HCT116 (cell line): ENCODE measurements around the gene APOL3. TPM values are rescaled to one million over a fixed set of nuclear protein-coding genes. Genes with fewer than 3 reads are reported as not detected.

ENCODE experiments used
- ATAC-seq: fragments of 200-7000 bp; cut with Tn5 transposase; 2 replicates; pipeline ENCODE4 v1.9.1; 2020; ENCODE audit warnings: mild to moderate bottlenecking, moderate library complexity
- BruUV-seq: library from RNA; stranded (reverse); fragments of 400-500 nt; replicated peaks from 2 replicates; lab custom pipeline; 2021; lab: Mats Ljungman, UMichigan
- CTCF ChIA-PET: fragments of 300-600 bp; sonication (Branson Sonifier 250); formaldehyde crosslinking; loops from one replicate; lab custom pipeline; 2021; ENCODE audit warnings: antibody characterized with exemption; lab: Charles Lee
- POLR2A ChIA-PET: fragments of 300-600, 350-600 bp; sonication (Branson Sonifier 250); formaldehyde crosslinking; loops from one replicate; lab custom pipeline; 2021; ENCODE audit warnings: antibody characterized with exemption; lab: Charles Lee
- RAD21 ChIA-PET, 2 experiments: fragments of 300-600 bp; sonication (Branson Sonifier 250); formaldehyde crosslinking; loops; one replicate each; lab custom pipeline; 2023; ENCODE audit warnings: low total read pairs in 2 of 2; ENCODE audit not compliant: uncharacterized antibody in 2 of 2, unreplicated experiment in 2 of 2, low non-redundant PET in 1 of 2; lab: Charles Lee
- DNase-seq: peaks from one replicate; pipeline ENCODE4 v3.0.0-alpha.2; 2010; ENCODE audit warnings: low read depth, low spot score
- H2AFZ ChIP-seq: fragments of 200-600 bp; shearing (Covaris generic), sonication (generic); 2 replicates; pipeline ENCODE4 v1.6.1; 2017; ENCODE audit warnings: low read depth, mixed run types, mixed read lengths, antibody characterized with exemption, low read length; ENCODE audit not compliant: poor library complexity, severe bottlenecking
- H3K27ac ChIP-seq: 2 replicates; pipeline ENCODE4 v1.5.1; 2012; ENCODE audit warnings: low read depth, low read length
- H3K27me3 ChIP-seq: fragments of 200-600 bp; sonication (generic); 2 replicates; pipeline ENCODE4 v1.6.1; 2016; ENCODE audit warnings: mixed run types, low read length, mixed read lengths; ENCODE audit not compliant: insufficient read depth
- H3K36me3 ChIP-seq, 2 experiments: fragments of 200-500 bp in 1 of 2; fragments of 200-600 bp in 1 of 2; sonication (Bioruptor generic) in 1 of 2; sonication (generic) in 1 of 2; 2 replicates each; pipeline versions ENCODE4 v1.5.1 to v1.6.1; 2014 to 2016; ENCODE audit warnings: low read length in 2 of 2, inconsistent platforms in 1 of 2, mixed read lengths in 1 of 2, mixed run types in 1 of 2; ENCODE audit not compliant: insufficient read depth in 2 of 2, control insufficient read depth in 1 of 2
- H3K4me1 ChIP-seq, 2 experiments: fragments of 200-600 bp in 1 of 2; sonication (generic) in 1 of 2; 2 replicates each; pipeline versions ENCODE4 v1.5.1 to v1.6.1; 2012 to 2017; ENCODE audit warnings: low read length in 2 of 2, inconsistent platforms in 1 of 2, mild to moderate bottlenecking in 1 of 2, mixed read lengths in 1 of 2, mixed run types in 1 of 2, moderate library complexity in 1 of 2; ENCODE audit not compliant: insufficient read depth in 2 of 2, control insufficient read depth in 1 of 2
- H3K4me2 ChIP-seq: fragments of 200-600 bp; sonication (generic); 2 replicates; pipeline ENCODE4 v1.6.1; 2017; ENCODE audit warnings: mixed run types, low read length, mixed read lengths
- H3K4me3 ChIP-seq, 2 experiments: fragments of 200-600 bp in 1 of 2; sonication (generic) in 1 of 2; replicated peaks in 1 of 2; 2 replicates each; pipeline ENCODE4 v1.5.1; 2011 to 2016; ENCODE audit warnings: low read length in 2 of 2, control low read depth in 1 of 2, low read depth in 1 of 2, mild to moderate bottlenecking in 1 of 2, mixed read lengths in 1 of 2, mixed run types in 1 of 2
- H3K79me2 ChIP-seq: fragments of 200-600 bp; sonication (generic); 2 replicates; pipeline ENCODE4 v1.6.1; 2017; ENCODE audit warnings: mild to moderate bottlenecking, mixed run types, low read length, moderate library complexity, mixed read lengths; ENCODE audit not compliant: insufficient read depth
- H3K9ac ChIP-seq: fragments of 200-600 bp; sonication (generic); 2 replicates; pipeline ENCODE4 v1.6.1; 2016; ENCODE audit warnings: low read length, mixed read lengths
- H3K9me2 ChIP-seq: fragments of 200-600 bp; sonication (generic), shearing (Covaris generic); 2 replicates; pipeline ENCODE4 v1.6.1; 2017; ENCODE audit warnings: mixed run types, mild to moderate bottlenecking, moderate library complexity; ENCODE audit not compliant: insufficient read depth
- H3K9me3 ChIP-seq, 2 experiments: fragments of 200-500 bp in 1 of 2; fragments of 200-600 bp in 1 of 2; sonication (Bioruptor generic) in 1 of 2; sonication (generic) in 1 of 2; 2 replicates each; pipeline ENCODE4 v1.6.1; 2014 to 2017; ENCODE audit warnings: low read length in 2 of 2, mixed read lengths in 2 of 2, inconsistent platforms in 1 of 2, low read depth in 1 of 2, mild to moderate bottlenecking in 1 of 2, mixed run types in 1 of 2, moderate library complexity in 1 of 2; ENCODE audit not compliant: control insufficient read depth in 1 of 2, insufficient read depth in 1 of 2
- H4K20me1 ChIP-seq: fragments of 200-600 bp; sonication (generic), shearing (Covaris generic); 2 replicates; pipeline ENCODE4 v1.6.1; 2017; ENCODE audit warnings: mixed run types, mild to moderate bottlenecking, moderate library complexity; ENCODE audit not compliant: insufficient read depth
- EZH2phosphoT487 ChIP-seq: fragments of 200-600 bp; IDR thresholded peaks from 2 replicates; pipeline ENCODE4 v1.6.1; 2018; ENCODE audit warnings: antibody characterized with exemption, borderline replicate concordance
- SIN3A ChIP-seq: IDR thresholded peaks from 2 replicates; pipeline ENCODE4 v1.6.1; 2012; ENCODE audit warnings: low read depth
- intact Hi-C: fragments of 100-400 bp; cut with micrococcal nuclease; formaldehyde crosslinking; loops from 2 replicates; pipeline ENCODE4 v1.10.0; 2022
- total RNA-seq: library from RNA; stranded (reverse); gene quantifications from one replicate; pipeline ENCODE4 v1.2.1, GENCODE V29; 2021; ENCODE audit not compliant: unreplicated experiment
- TF ChIP-seq, protein P1 (sequence below): IDR thresholded peaks from 2 replicates; pipeline ENCODE4 v1.6.1; 2012
- TF ChIP-seq, protein P2 (sequence below), 3 experiments: fragments of 200-600 bp in 1 of 3; sonication (generic) in 1 of 3; IDR thresholded peaks in 2 of 3; conservative IDR thresholded peaks in 1 of 3; 2 replicates each; pipeline ENCODE4 v1.5.1; 2012 to 2017; ENCODE audit warnings: low read depth in 2 of 3, low read length in 2 of 3, antibody characterized with exemption in 1 of 3, borderline replicate concordance in 1 of 3, control low read depth in 1 of 3, mild to moderate bottlenecking in 1 of 3, mixed read lengths in 1 of 3, mixed run types in 1 of 3, moderate library complexity in 1 of 3; ENCODE audit not compliant: insufficient read depth in 1 of 3
- TF ChIP-seq, protein P3 (sequence below): IDR thresholded peaks from 2 replicates; pipeline ENCODE4 v1.6.1; 2011; ENCODE audit warnings: mild to moderate bottlenecking, low read length, moderate library complexity; ENCODE audit not compliant: insufficient replicate concordance; ENCODE audit errors: extremely low read depth

The APOL3 gene
- total RNA-seq, 1 experiment from 2014 or later = 0.49 TPM

DNA sequence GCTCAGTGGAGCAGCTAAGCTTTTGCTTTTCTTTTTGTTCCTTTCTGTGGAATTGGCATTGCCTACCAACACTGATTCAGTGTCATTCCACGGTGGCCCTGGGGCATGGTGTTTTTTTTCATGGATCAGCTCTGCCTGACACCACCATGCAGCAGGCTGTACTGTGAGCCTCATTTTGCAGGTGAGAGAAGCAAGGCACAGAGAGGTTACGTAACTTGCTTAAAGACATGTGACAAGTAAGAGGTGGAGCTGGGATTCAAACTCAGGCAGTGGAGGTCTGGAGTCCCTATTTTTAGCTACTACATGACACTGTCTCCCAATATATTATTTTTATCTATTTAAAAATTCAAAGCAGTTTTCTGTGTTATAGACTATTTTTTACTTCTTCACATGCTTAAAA, 44.4 kb downstream of the APOL3 start:
- no peaks in the 10 kb centered on the region for H3K9me2 ChIP-seq
- DNase-seq (no peak), ATAC-seq (no peak)
- H3K79me2 ChIP-seq = no peaks in the 10 kb centered on the region
- no TSS peak for BruUV-seq
- H3K27me3 ChIP-seq = no peaks in the 10 kb centered on the region
- no peaks in the 10 kb centered on the region for H4K20me1 ChIP-seq
- H3K4me3 ChIP-seq = no peak overlapping the region
- intact Hi-C loops = no loop called here
- H3K4me2 ChIP-seq = no peak overlapping the region
- TF ChIP-seq EZH2phosphoT487 (no peak), SIN3A (no peak)
- TF ChIP-seq, protein P1, sequence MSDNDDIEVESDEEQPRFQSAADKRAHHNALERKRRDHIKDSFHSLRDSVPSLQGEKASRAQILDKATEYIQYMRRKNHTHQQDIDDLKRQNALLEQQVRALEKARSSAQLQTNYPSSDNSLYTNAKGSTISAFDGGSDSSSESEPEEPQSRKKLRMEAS = no peak
- TF ChIP-seq, protein P2, sequence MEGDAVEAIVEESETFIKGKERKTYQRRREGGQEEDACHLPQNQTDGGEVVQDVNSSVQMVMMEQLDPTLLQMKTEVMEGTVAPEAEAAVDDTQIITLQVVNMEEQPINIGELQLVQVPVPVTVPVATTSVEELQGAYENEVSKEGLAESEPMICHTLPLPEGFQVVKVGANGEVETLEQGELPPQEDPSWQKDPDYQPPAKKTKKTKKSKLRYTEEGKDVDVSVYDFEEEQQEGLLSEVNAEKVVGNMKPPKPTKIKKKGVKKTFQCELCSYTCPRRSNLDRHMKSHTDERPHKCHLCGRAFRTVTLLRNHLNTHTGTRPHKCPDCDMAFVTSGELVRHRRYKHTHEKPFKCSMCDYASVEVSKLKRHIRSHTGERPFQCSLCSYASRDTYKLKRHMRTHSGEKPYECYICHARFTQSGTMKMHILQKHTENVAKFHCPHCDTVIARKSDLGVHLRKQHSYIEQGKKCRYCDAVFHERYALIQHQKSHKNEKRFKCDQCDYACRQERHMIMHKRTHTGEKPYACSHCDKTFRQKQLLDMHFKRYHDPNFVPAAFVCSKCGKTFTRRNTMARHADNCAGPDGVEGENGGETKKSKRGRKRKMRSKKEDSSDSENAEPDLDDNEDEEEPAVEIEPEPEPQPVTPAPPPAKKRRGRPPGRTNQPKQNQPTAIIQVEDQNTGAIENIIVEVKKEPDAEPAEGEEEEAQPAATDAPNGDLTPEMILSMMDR (IDR thresholded peaks at IDR 0.05 in 2 of 3, conservative IDR thresholded peaks at IDR 0.05 in 1 of 3; ENCODE audit: borderline replicate concordance in 1 of 3, insufficient read depth in 1 of 3, low read depth in 2 of 3, low read length in 2 of 3) = no peak
- TF ChIP-seq, protein P3, sequence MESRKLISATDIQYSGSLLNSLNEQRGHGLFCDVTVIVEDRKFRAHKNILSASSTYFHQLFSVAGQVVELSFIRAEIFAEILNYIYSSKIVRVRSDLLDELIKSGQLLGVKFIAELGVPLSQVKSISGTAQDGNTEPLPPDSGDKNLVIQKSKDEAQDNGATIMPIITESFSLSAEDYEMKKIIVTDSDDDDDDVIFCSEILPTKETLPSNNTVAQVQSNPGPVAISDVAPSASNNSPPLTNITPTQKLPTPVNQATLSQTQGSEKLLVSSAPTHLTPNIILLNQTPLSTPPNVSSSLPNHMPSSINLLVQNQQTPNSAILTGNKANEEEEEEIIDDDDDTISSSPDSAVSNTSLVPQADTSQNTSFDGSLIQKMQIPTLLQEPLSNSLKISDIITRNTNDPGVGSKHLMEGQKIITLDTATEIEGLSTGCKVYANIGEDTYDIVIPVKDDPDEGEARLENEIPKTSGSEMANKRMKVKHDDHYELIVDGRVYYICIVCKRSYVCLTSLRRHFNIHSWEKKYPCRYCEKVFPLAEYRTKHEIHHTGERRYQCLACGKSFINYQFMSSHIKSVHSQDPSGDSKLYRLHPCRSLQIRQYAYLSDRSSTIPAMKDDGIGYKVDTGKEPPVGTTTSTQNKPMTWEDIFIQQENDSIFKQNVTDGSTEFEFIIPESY = no peak
- ChIA-PET CTCF (interaction anchor here (0.7 to 1.4 kb wide), 2 partner anchors 51 to 125 kb away, joined by 3 to 5 read pairs; no protein-coding TSS in a partner anchor), POLR2A (no interaction called here), RAD21 (no interaction called here)
- H3K9me3 ChIP-seq = no peaks in the 10 kb centered on the region
- no peaks in the 10 kb centered on the region for H3K4me1 ChIP-seq
- H3K36me3 ChIP-seq = no peaks in the 10 kb centered on the region
- H3K27ac ChIP-seq = no peak overlapping the region
- no peak overlapping the region for H3K9ac ChIP-seq
- H2AFZ ChIP-seq = no peak overlapping the region
